Panc1 (cell line): ENCODE results near the gene ITGA11. TPM values are rescaled to one million over a fixed set of nuclear protein-coding genes. Genes with fewer than 3 reads are reported as not detected.

Source experiments
- ATAC-seq: fragments of 200-7000 bp; cut with Tn5 transposase; 2 replicates; pipeline ENCODE4 v1.9.1; 2020; ENCODE audit warnings: mild to moderate bottlenecking, moderate library complexity
- BruUV-seq: library from RNA; stranded (reverse); fragments of 400-500 nt; replicated peaks from 2 replicates; lab custom pipeline; 2021; lab: Mats Ljungman, UMichigan
- CTCF ChIA-PET: fragments of 300-600 bp; sonication (Branson Sonifier 250); formaldehyde crosslinking; loops from one replicate; lab custom pipeline; 2022; ENCODE audit warnings: antibody characterized with exemption; lab: Charles Lee
- POLR2A ChIA-PET: fragments of 300-600 bp; sonication (Branson Sonifier 250); formaldehyde crosslinking; loops from one replicate; lab custom pipeline; 2022; ENCODE audit warnings: antibody characterized with exemption; lab: Charles Lee
- DNase-seq: peaks from one replicate; pipeline ENCODE4 v3.0.0-alpha.2; 2010; ENCODE audit warnings: low read depth, low spot score
- H3K27ac ChIP-seq: 2 replicates; pipeline ENCODE4 v1.5.1; 2011; ENCODE audit warnings: mild to moderate bottlenecking, low read length, inconsistent platforms
- H3K27me3 ChIP-seq: fragments of 200-500 bp; sonication (Bioruptor generic); 2 replicates; pipeline ENCODE4 v1.6.0; 2014; ENCODE audit warnings: low read length, inconsistent platforms; ENCODE audit not compliant: control insufficient read depth, insufficient read depth
- H3K36me3 ChIP-seq: fragments of 200-500 bp; sonication (Bioruptor generic); 2 replicates; pipeline ENCODE4 v1.5.1; 2014; ENCODE audit warnings: inconsistent platforms, mild to moderate bottlenecking, low read length, moderate library complexity; ENCODE audit not compliant: control insufficient read depth, insufficient read depth
- H3K4me1 ChIP-seq: 2 replicates; pipeline ENCODE4 v1.5.1; 2011; ENCODE audit warnings: inconsistent platforms, mild to moderate bottlenecking, low read length, moderate library complexity; ENCODE audit not compliant: control insufficient read depth, insufficient read depth
- H3K4me3 ChIP-seq, 2 experiments: 2 replicates each; pipeline ENCODE4 v1.5.1; 2011 to 2012; ENCODE audit warnings: low read depth in 2 of 2, low read length in 2 of 2, mild to moderate bottlenecking in 2 of 2, inconsistent platforms in 1 of 2, moderate library complexity in 1 of 2
- H3K9me3 ChIP-seq: fragments of 200-500 bp; sonication (Bioruptor generic); 2 replicates; pipeline ENCODE4 v1.5.1; 2014; ENCODE audit warnings: low read depth, mild to moderate bottlenecking, inconsistent platforms, low read length, moderate library complexity; ENCODE audit not compliant: control insufficient read depth, insufficient read depth
- CTCF ChIP-seq: fragments of 450-650 bp; IDR thresholded peaks from 2 replicates; pipeline ENCODE4 v1.5.1; 2017; ENCODE audit warnings: mild to moderate bottlenecking
- POLR2AphosphoS5 ChIP-seq: IDR thresholded peaks from 2 replicates; pipeline ENCODE4 v1.6.1; 2012; ENCODE audit warnings: mild to moderate bottlenecking, low read depth, low read length, moderate library complexity
- REST ChIP-seq, 2 experiments: IDR thresholded peaks; 2 replicates each; pipeline ENCODE4 v1.6.1; 2011 to 2012; ENCODE audit warnings: low read depth in 2 of 2, control low read depth in 1 of 2, low read length in 1 of 2, mild to moderate bottlenecking in 1 of 2, moderate library complexity in 1 of 2; ENCODE audit not compliant: insufficient read depth in 1 of 2
- SIN3A ChIP-seq: IDR thresholded peaks from 2 replicates; pipeline ENCODE4 v1.6.1; 2012; ENCODE audit warnings: low read depth, mild to moderate bottlenecking, low read length, moderate library complexity, borderline replicate concordance; ENCODE audit not compliant: insufficient read depth
- TCF7L2 ChIP-seq: IDR thresholded peaks from 2 replicates; pipeline ENCODE4 v1.6.1; 2011; ENCODE audit warnings: mild to moderate bottlenecking, low read depth, low read length, inconsistent platforms
- in situ Hi-C: cut with HindIII; loops from 2 replicates; pipeline ENCODE4 v1.10.0; 2016; ENCODE audit warnings: low sequenced_read_pairs, low pct_unique_long_range_greater_than_20kb
- intact Hi-C: fragments of 100-400 bp; cut with micrococcal nuclease; formaldehyde crosslinking; loops from one replicate; pipeline ENCODE4 v1.10.0; 2022; ENCODE audit not compliant: unreplicated experiment
- total RNA-seq: library from RNA; stranded (reverse); gene quantifications from one replicate; pipeline ENCODE4 v1.2.1, GENCODE V29; 2021; ENCODE audit not compliant: unreplicated experiment

Gene ITGA11
- total RNA-seq, 1 experiment from 2014 or later, result 0.28 TPM

GRCh38 chr15:68285259-68285980 lies 146.5 kb downstream of the ITGA11 start:
- Histone ChIP-seq H3K27ac (no peak overlapping the region), H3K27me3 (no peaks in the 10 kb centered on the region), H3K9me3 (no peaks in the 10 kb centered on the region), H3K4me1 (peaks cover 15% of the 10 kb centered on the region), H3K36me3 (peaks cover 4% of the 10 kb centered on the region; the same call in 1 of the 2 replicates), H3K4me3 (no peak overlapping the region)
- DNase-seq, result no peak
- ChIA-PET POLR2A (no interaction called here), CTCF (no interaction called here)
- in situ Hi-C loops (no loop called here), intact Hi-C loops (no loop called here)
- no peak for TF ChIP-seq SIN3A
- no peak for TF ChIP-seq POLR2AphosphoS5
- TF ChIP-seq TCF7L2, result no peak
- no peak for TF ChIP-seq REST (IDR thresholded peaks at IDR 0.05; ENCODE audit: insufficient read depth in 1 of 2, low read depth in 2 of 2, low read length in 1 of 2)
- TF ChIP-seq CTCF, result no peak
- ATAC-seq, result no peak
- BruUV-seq, result no TSS peak

GRCh38 chr15:68284616-68285258 lies 147.2 kb downstream of the ITGA11 start:
- H3K9me3 ChIP-seq, result no peaks in the 10 kb centered on the region
- in situ Hi-C loops, result no loop called here
- DNase-seq, result no peak
- peaks cover 4% of the 10 kb centered on the region; the same call in 1 of the 2 replicates for H3K36me3 ChIP-seq
- TF ChIP-seq REST (IDR thresholded peaks at IDR 0.05; ENCODE audit: insufficient read depth in 1 of 2, low read depth in 2 of 2, low read length in 1 of 2) (no peak), CTCF (no peak), POLR2AphosphoS5 (no peak), SIN3A (no peak), TCF7L2 (no peak)
- H3K27ac ChIP-seq, result no peak overlapping the region
- POLR2A ChIA-PET, result no interaction called here
- no peak overlapping the region for H3K4me3 ChIP-seq
- H3K27me3 ChIP-seq, result no peaks in the 10 kb centered on the region
- intact Hi-C loops, result no loop called here
- BruUV-seq, result no TSS peak
- CTCF ChIA-PET, result no interaction called here
- no peak for ATAC-seq
- peaks cover 22% of the 10 kb centered on the region for H3K4me1 ChIP-seq
